Measurements from ENCODE around the gene VAX1. TPM values are rescaled to one million over a fixed set of nuclear protein-coding genes. Genes with fewer than 3 reads are reported as not detected.
A peak's percentile ranks its signal among the peaks of the same experiment; 100 is the strongest.
"Not testable (repeated sequence)": the region's sequence is repeated elsewhere in the genome, so short reads cannot be mapped to it uniquely, and the experiment has no call there.

Gene VAX1
- total RNA-seq: not detected

- H3K9me3 Mint-ChIP-seq: no peaks in the 10 kb centered on the region
- H3K27me3 Mint-ChIP-seq (ENCODE audit: low read depth): peaks cover 74% of the 10 kb centered on the region
- H3K36me3 Mint-ChIP-seq (ENCODE audit: insufficient read depth): no peaks in the 10 kb centered on the region
- DNase-seq (no peak), ATAC-seq (no peak)
- no peak within 1 kb of the TSS for H3K4me3 Mint-ChIP-seq
- H3K4me1 Mint-ChIP-seq (ENCODE audit: low read depth): peaks cover 15% of the 10 kb centered on the region
These were observed at the start of gene VAX1 for GRCh38 chr10:117137911-117138642. Gene VAX1, minus strand, starts transcription at chr10:117138270. Its CDS starts 214 bp downstream, at chr10:117138056.

DNA sequence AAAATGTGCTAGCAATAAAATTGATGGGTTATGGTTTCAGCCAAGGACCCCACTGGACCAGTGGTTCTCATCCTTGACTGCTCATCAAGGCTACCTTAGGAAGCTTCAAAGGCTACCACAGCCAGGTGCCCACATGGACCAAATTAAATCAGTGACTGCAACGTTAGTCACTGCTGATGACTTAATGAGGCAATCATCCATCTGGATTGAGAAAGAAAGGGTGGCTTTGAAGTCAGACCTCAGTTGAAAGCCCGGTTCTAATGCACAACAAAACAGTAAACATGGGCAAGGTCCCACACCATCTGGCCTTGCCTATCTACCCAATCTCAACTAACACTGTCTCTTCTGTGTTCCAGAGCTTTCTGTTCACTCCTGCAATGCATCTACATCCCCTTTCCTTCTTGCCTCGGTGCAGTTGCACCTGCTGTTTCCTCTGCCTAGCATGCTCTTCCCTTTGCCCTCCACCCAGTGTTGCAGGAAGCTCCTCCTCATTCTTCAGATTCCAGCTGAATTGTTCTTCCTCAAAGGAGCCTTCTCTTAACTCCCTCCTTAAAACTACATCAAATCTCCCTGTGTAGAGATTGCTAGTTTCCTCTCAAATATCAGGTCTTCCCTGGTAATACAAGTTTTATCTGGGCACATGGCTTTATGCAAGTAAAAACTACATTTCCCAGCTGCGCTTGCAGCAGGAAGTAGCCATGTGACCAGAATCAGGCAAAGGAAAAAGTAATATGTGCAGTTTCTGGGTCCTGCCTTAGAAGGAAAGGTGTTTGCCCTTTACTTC lies 49.0 kb upstream of the VAX1 start:
- DNase-seq: no peak
- H3K27me3 Mint-ChIP-seq (ENCODE audit: low read depth): peaks cover 11% of the 10 kb centered on the region
- peaks cover 5% of the 10 kb centered on the region for H3K9me3 Mint-ChIP-seq
- no peak overlapping the region for H3K4me3 Mint-ChIP-seq
- H3K36me3 Mint-ChIP-seq (ENCODE audit: insufficient read depth): no peaks in the 10 kb centered on the region
- ATAC-seq: no peak
- H3K4me1 Mint-ChIP-seq (ENCODE audit: low read depth): no peaks in the 10 kb centered on the region

DNA sequence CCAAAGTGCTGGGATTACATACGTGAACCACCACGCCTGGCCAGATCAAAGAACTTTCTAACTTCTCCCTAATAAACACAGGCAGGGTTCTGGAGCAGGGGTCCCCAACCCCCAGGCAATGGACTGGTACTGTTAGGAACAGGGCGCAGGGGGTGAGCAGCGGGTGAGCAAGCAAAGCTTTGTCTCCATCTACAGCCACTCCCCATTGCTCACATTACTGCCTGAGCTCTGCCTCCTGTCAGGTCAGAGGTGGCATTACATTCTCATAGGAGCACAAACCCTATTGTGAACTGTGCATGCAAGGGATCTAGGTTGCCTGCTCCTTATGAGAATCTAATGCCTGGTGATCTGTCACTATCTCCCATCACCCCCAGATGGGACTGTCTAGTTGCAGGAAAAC lies 47.7 kb upstream of the VAX1 start:
- not testable (repeated sequence) for ATAC-seq

GRCh38 chr10:117184821-117185220 lies 46.8 kb upstream of the VAX1 start:
- Mint-ChIP-seq H3K27me3 (ENCODE audit: low read depth) (peaks cover 21% of the 10 kb centered on the region), H3K4me1 (ENCODE audit: low read depth) (no peaks in the 10 kb centered on the region), H3K9me3 (peaks cover 4% of the 10 kb centered on the region), H3K4me3 (no peak overlapping the region), H3K36me3 (ENCODE audit: insufficient read depth) (no peaks in the 10 kb centered on the region)
- ATAC-seq (no peak), DNase-seq (no peak)

More for the DNA sequence above, 47.7 kb upstream of the VAX1 start:
- DNase-seq; H3K4me1 Mint-ChIP-seq (ENCODE audit: low read depth); H3K36me3 Mint-ChIP-seq (ENCODE audit: insufficient read depth); H3K9me3 Mint-ChIP-seq; H3K4me3 Mint-ChIP-seq: not testable (repeated sequence)
- peaks cover 13% of the 10 kb centered on the region for H3K27me3 Mint-ChIP-seq (ENCODE audit: low read depth)

GRCh38 chr10:117184296-117184695 lies 46.2 kb upstream of the VAX1 start:
- H3K27me3 Mint-ChIP-seq (ENCODE audit: low read depth): peaks cover 22% of the 10 kb centered on the region
- H3K4me1 Mint-ChIP-seq (ENCODE audit: low read depth): no peaks in the 10 kb centered on the region
- no peak overlapping the region for H3K4me3 Mint-ChIP-seq
- no peaks in the 10 kb centered on the region for H3K36me3 Mint-ChIP-seq (ENCODE audit: insufficient read depth)
- DNase-seq (no peak), ATAC-seq (no peak)
- H3K9me3 Mint-ChIP-seq: no peaks in the 10 kb centered on the region

DNA sequence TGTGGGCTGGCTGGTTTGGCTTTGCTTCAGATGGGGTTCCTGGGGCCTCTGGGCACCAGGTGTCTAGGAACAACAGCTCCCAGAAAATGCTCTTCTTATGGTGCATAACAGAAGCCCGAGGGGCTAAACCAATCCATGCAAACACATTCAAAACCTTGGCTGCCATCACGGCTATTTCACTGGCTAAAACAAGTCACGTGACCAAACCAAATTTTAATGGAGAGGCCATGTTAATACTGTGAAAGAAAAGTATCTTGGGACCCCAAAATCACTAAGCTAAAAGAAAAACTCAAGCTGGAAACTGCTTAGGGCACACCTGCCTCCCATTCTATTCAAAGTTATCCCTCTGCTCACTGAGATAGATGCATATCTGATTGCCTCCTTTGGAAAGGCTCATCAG lies 40.1 kb upstream of the VAX1 start:
- H3K4me3 Mint-ChIP-seq: no peak overlapping the region
- no peaks in the 10 kb centered on the region for H3K36me3 Mint-ChIP-seq (ENCODE audit: insufficient read depth)
- peaks cover 17% of the 10 kb centered on the region for H3K27me3 Mint-ChIP-seq (ENCODE audit: low read depth)
- DNase-seq (no peak), ATAC-seq (no peak)
- peaks cover 15% of the 10 kb centered on the region for H3K4me1 Mint-ChIP-seq (ENCODE audit: low read depth)
- H3K9me3 Mint-ChIP-seq: no peaks in the 10 kb centered on the region

DNA sequence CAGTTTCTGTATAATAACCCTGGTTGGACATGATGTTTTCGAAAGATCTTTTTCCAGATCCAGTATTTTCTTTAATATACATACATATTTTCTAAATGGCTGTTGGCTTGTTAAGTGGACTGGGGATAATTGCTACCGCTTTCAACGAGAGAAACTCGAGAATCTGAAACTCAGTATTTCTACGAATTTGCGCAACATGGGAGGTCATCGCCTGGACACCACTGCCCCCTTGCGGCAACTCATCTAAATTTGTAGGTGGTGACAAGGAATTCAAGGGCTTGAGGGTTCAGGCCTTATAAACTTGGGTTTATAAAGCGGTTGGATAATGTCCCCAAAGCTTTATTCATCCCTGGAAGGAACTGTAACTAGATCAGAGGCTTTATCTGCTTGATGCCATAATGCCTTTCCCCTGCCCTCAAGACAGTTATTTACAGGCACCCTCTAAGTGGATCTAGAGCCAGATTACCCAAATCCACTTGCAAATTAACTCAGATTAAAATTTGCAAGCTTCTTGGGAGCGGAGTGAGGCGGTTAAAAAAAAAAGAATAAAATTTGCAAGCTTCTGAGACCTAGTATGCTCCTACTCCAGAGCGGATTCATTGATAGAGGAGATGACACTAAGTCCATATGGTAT lies 37.9 kb upstream of the VAX1 start:
- no peaks in the 10 kb centered on the region for H3K36me3 Mint-ChIP-seq (ENCODE audit: insufficient read depth)
- DNase-seq (peak; percentile 73), ATAC-seq (peak; percentile 32 to 44)
- H3K4me1 Mint-ChIP-seq (ENCODE audit: low read depth): peaks cover 15% of the 10 kb centered on the region
- H3K9me3 Mint-ChIP-seq: no peaks in the 10 kb centered on the region
- peak overlapping the region; percentile 82 for H3K4me3 Mint-ChIP-seq
- H3K27me3 Mint-ChIP-seq (ENCODE audit: low read depth): peaks cover 30% of the 10 kb centered on the region

DNA sequence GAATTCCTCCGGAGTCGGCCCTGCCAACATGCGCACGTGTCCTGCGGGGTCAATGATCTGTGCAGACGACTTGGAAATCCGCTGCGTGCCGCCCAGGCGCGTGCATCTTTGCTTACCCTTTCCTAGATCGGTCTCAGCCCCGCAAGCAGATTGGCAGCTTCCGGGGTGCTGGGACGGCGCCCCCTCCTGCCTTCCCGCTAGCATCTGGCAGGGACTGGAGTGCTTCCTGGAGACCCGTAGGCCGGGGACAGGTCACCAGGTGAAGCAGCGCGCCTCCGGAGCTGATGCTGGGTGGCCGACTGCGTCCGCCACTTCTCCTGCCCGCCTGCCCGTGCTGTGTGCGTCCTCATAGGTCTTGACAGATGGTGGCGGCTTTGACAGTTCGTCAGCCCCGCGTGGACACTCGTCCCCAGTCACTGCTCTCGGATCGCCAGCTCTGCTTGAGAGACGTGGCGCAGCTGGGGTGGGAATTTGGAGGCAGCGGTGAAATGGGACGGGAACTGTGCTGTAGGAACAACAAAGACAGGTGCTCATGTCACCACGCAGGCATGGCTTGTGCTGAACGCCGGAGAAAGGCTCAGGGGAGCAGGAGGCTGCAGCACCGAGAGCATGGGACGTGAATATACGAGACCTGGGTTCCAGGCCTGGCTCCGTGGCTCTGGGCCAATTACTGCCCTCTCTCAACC lies 37.3 kb upstream of the VAX1 start:
- Mint-ChIP-seq H3K36me3 (ENCODE audit: insufficient read depth) (no peaks in the 10 kb centered on the region), H3K4me1 (ENCODE audit: low read depth) (peaks cover 15% of the 10 kb centered on the region), H3K27me3 (ENCODE audit: low read depth) (peaks cover 28% of the 10 kb centered on the region), H3K9me3 (no peaks in the 10 kb centered on the region), H3K4me3 (peak overlapping the region; percentile 82)
- ATAC-seq (peak; percentile 50 to 58), DNase-seq (peak; percentile 16)

DNA sequence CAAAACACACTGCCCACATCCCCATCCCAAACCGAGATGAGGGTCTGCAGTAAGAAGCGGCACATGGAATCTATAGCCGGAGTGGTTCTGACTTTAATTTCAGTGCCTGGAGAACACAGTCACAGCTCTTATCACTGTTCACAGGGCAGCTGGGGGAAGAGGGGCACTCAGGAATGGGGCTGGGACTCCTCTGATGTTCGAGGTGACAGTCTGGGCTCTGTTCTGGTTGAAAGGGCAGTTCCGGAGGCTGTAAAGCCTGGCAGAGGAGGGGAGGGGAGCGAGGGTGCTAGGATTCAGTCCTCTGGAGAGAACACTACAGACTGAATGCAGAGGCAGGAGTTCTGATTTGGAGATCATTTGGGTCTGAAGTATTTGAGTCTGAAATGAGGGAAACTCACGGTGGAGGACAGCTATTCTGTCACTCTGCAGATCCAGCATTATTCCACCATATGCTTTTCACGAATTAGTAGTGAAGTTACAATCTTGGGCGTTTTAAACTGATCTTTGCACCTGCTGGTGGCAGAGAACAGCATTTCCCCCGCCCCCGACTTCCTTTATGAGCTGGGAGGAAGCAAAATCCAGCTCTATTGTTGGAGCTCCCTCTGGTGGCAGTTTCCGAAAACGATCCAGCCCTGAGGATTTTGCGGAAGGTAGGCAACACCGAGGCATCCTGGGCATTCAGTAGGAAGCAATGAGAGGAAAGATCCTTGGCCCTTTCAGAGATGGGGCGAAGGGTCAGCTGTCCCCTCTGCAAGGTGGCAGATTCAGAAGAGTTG lies 36.6 kb upstream of the VAX1 start:
- H3K36me3 Mint-ChIP-seq (ENCODE audit: insufficient read depth): no peaks in the 10 kb centered on the region
- H3K9me3 Mint-ChIP-seq: no peaks in the 10 kb centered on the region
- DNase-seq (peak; percentile 83), ATAC-seq (peak; percentile 82 to 84)
- peaks cover 15% of the 10 kb centered on the region for H3K4me1 Mint-ChIP-seq (ENCODE audit: low read depth)
- H3K27me3 Mint-ChIP-seq (ENCODE audit: low read depth): peaks cover 31% of the 10 kb centered on the region
- H3K4me3 Mint-ChIP-seq: peak overlapping the region; percentile 82

DNA sequence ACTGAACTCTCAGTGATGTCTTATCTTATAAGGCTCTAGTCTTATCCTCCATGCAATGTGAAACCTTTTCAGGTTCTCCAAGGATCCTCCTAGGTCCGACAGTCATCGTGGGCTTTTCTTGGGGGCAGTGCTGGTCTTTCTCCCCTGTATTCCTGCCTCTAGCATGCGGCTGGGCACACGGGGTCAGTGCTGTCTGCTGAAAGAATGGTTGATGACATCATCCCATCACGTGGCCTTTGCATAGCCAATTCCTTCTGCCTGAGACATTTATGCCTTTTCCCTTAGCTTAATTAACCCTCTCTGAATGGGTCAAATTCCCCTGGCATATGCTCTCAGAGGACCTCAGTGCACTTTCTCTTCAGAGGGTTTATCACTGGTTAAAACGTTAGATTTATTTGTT lies 32.2 kb upstream of the VAX1 start:
- ATAC-seq (no peak), DNase-seq (no peak)
- Mint-ChIP-seq H3K9me3 (no peaks in the 10 kb centered on the region), H3K27me3 (ENCODE audit: low read depth) (peaks cover 67% of the 10 kb centered on the region), H3K4me3 (no peak overlapping the region), H3K4me1 (ENCODE audit: low read depth) (peaks cover 23% of the 10 kb centered on the region), H3K36me3 (ENCODE audit: insufficient read depth) (no peaks in the 10 kb centered on the region)

DNA sequence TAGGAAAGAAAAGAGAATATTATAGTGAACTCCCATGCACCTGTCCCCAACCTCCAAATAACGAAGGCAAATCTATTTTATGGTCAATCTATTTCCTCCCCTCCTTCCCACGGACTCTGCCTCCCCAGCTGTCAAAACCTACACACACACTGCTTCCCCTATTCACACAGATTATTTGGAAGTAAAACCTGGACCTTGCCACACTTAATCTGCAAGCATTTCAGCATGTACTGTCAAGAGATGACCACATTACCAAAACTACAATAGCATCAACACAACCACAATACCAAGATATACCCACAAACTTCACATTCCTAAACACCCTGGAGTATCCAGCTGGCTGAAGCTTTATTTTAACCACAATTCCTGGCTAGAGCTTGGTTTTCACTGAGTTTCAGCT lies 31.4 kb upstream of the VAX1 start:
- no peaks in the 10 kb centered on the region for H3K9me3 Mint-ChIP-seq
- no peak for DNase-seq
- no peak for ATAC-seq
- H3K4me1 Mint-ChIP-seq (ENCODE audit: low read depth): peaks cover 19% of the 10 kb centered on the region
- H3K27me3 Mint-ChIP-seq (ENCODE audit: low read depth): peaks cover 74% of the 10 kb centered on the region
- no peak overlapping the region for H3K4me3 Mint-ChIP-seq
- no peaks in the 10 kb centered on the region for H3K36me3 Mint-ChIP-seq (ENCODE audit: insufficient read depth)

- H3K27me3 Mint-ChIP-seq (ENCODE audit: low read depth): peaks cover 82% of the 10 kb centered on the region
- H3K4me3 Mint-ChIP-seq: peak overlapping the region; percentile 29
- no peaks in the 10 kb centered on the region for H3K9me3 Mint-ChIP-seq
- no peaks in the 10 kb centered on the region for H3K36me3 Mint-ChIP-seq (ENCODE audit: insufficient read depth)
- ATAC-seq: no peak
- H3K4me1 Mint-ChIP-seq (ENCODE audit: low read depth): peaks cover 20% of the 10 kb centered on the region
- DNase-seq: no peak
These were observed 30.7 kb upstream of the VAX1 start for GRCh38 chr10:117168729-117169128.

DNA sequence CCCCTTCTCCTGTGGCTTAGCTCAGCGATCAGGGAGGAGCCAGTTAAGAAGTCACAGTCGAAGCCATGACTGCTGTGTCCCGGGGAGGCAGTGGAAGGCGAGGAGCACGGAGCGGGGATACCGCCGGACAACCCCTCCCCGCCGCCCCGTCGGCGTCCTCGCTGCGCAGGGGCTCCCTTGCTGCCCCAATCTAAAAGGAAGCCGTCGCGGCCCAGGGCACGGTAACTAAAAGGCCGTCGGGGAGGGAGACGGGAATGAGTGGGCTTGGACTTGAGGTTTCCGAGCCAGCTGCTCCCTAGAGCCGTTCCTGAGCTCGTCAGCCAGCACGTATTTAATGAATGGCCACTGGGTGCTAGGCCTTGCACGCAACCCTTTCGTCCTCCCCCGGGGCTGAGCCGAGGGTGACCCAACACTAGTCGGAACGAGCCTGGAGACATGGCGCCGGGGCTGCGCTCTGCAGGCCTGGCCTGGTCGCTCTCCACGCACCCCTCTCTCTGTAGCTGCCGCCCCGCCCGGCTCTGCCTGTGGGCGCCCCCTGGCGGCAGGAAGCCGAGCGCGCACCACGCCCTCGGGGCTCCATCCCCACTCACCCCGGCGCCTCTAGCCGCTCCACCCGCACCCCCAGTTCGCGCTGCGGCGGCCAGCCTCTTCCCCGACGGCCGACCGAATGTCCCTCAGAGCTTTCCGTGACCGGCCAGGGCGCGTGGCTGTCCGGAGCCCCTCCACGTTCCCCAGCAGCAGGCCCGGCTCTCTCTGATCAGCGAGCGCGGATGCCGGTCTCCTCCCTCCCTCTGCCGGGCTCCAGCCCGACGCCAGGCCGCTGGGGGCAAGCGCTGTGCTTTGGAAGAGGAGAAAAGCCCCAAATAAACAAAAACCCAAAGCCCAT lies 30.0 kb upstream of the VAX1 start:
- Mint-ChIP-seq H3K4me3 (peak overlapping the region; percentile 26), H3K4me1 (ENCODE audit: low read depth) (peaks cover 20% of the 10 kb centered on the region), H3K9me3 (no peaks in the 10 kb centered on the region), H3K36me3 (ENCODE audit: insufficient read depth) (no peaks in the 10 kb centered on the region), H3K27me3 (ENCODE audit: low read depth) (peaks cover 85% of the 10 kb centered on the region)
- DNase-seq (peak; percentile 64), ATAC-seq (peak; percentile 89 to 91)
